A673 (cell line): ENCODE results near the gene OVCA2. TPM values are rescaled to one million over a fixed set of nuclear protein-coding genes. Genes with fewer than 3 reads are reported as not detected.

ENCODE experiments used
- BruUV-seq: library from RNA; stranded (reverse); fragments of 400-500 nt; replicated peaks from 2 replicates; lab custom pipeline; 2021; lab: Mats Ljungman, UMichigan
- CTCF ChIA-PET: fragments of 300-600 bp; sonication (Branson Sonifier 250); formaldehyde crosslinking; loops from one replicate; lab custom pipeline; 2022; ENCODE audit warnings: antibody characterized with exemption; lab: Charles Lee
- POLR2A ChIA-PET: fragments of 300-600 bp; sonication (Branson Sonifier 250); formaldehyde crosslinking; loops from one replicate; lab custom pipeline; 2022; ENCODE audit warnings: antibody characterized with exemption; ENCODE audit not compliant: low non-redundant PET; lab: Charles Lee
- DNase-seq: peaks from one replicate; pipeline ENCODE4 v3.0.0-alpha.2; 2015; ENCODE audit warnings: low spot score
- H3K27ac ChIP-seq: fragments of 200-600 bp; sonication (generic); 2 replicates; pipeline ENCODE4 v1.5.1; 2016; ENCODE audit warnings: mixed run types, low read depth, mild to moderate bottlenecking, mixed read lengths, antibody characterized with exemption, low read length; ENCODE audit not compliant: poor library complexity, severe bottlenecking
- H3K27me3 ChIP-seq: fragments of 200-600 bp; sonication (generic); replicated peaks from 2 replicates; pipeline ENCODE4 v1.6.1; 2017; ENCODE audit warnings: mixed run types, low read depth, mild to moderate bottlenecking, mixed read lengths, antibody characterized with exemption, low read length; ENCODE audit not compliant: insufficient read depth, poor library complexity
- H3K36me3 ChIP-seq: fragments of 200-600 bp; sonication (generic); 2 replicates; pipeline ENCODE4 v1.6.1; 2016; ENCODE audit warnings: mixed run types, mild to moderate bottlenecking, mixed read lengths, antibody characterized with exemption, low read length; ENCODE audit not compliant: insufficient read depth, poor library complexity, severe bottlenecking
- H3K4me1 ChIP-seq: fragments of 200-600 bp; sonication (generic); 2 replicates; pipeline ENCODE4 v1.6.1; 2017; ENCODE audit warnings: mixed run types, mild to moderate bottlenecking, mixed read lengths, antibody characterized with exemption, low read length; ENCODE audit not compliant: insufficient read depth, poor library complexity, severe bottlenecking
- H3K4me3 ChIP-seq: fragments of 200-600 bp; sonication (generic); 2 replicates; pipeline ENCODE4 v1.5.1; 2016; ENCODE audit warnings: low read depth, mixed run types, mild to moderate bottlenecking, mixed read lengths, low read length; ENCODE audit not compliant: poor library complexity, severe bottlenecking
- H3K9me3 ChIP-seq: fragments of 200-600 bp; sonication (generic); 2 replicates; pipeline ENCODE4 v1.6.1; 2016; ENCODE audit warnings: mixed run types, low read depth, mild to moderate bottlenecking, mixed read lengths, antibody characterized with exemption, low read length; ENCODE audit not compliant: poor library complexity, severe bottlenecking
- EZH2 ChIP-seq: fragments of 200-600 bp; sonication (generic); IDR thresholded peaks from 2 replicates; pipeline ENCODE4 v1.6.1; 2017; ENCODE audit warnings: borderline replicate concordance, low read depth, mild to moderate bottlenecking, mixed read lengths, antibody characterized with exemption, low read length; ENCODE audit not compliant: poor library complexity, severe bottlenecking
- intact Hi-C: fragments of 100-400 bp; cut with micrococcal nuclease; formaldehyde crosslinking; loops from one replicate; pipeline ENCODE4 v1.10.0; 2022; ENCODE audit not compliant: unreplicated experiment
- total RNA-seq: library from RNA; stranded (reverse); gene quantifications from 2 replicates; pipeline ENCODE4 v1.2.3, GENCODE V29; 2021
- TF ChIP-seq, protein P1 (sequence below): fragments of 300-800, 200-600 bp; sonication (generic); conservative IDR thresholded peaks from 2 replicates; pipeline ENCODE4 v1.5.1; 2017; ENCODE audit warnings: low read depth, mild to moderate bottlenecking, antibody characterized with exemption, low read length, moderate library complexity, mixed read lengths

Gene OVCA2
- total RNA-seq, 1 experiment from 2014 or later = 30.7 TPM

DNA sequence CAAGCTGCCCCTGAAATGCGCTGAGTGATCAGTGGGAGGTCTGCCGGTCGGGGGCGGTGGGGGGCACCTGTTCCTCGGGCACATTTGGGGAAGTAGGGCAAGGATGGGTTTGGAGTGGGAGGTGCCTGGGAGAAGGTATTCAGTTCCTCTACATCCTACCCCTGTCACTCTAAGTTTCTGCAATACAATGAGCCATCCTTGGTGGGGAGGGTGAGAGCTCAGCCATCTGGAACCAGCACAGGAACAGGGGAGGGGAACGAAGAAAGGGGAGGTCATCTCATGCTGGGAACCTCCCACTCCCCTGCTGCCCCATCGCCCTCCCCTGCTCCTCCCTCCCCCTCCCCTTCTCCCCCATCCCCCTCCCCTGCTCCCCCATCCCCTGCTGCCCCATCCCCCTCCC lies 7.7 kb upstream of the OVCA2 start:
- POLR2A ChIA-PET = interaction anchor here (0.6 kb wide), 1 partner anchor 13 kb away, joined by 3 read pairs; no protein-coding TSS in a partner anchor
- peak; percentile 58 for DNase-seq
- Histone ChIP-seq H3K4me3 (no peak overlapping the region), H3K4me1 (peaks cover 26% of the 10 kb centered on the region), H3K27ac (peak overlapping the region; percentile 73), H3K9me3 (no peaks in the 10 kb centered on the region), H3K36me3 (peaks cover 8% of the 10 kb centered on the region), H3K27me3 (no peaks in the 10 kb centered on the region)
- intact Hi-C loops = loop anchor here (5.0 kb wide), 1 partner anchor 202 kb away; the partner anchor contains the start of gene RPA1
- TF ChIP-seq EZH2 = no peak
- TF ChIP-seq, protein P1, sequence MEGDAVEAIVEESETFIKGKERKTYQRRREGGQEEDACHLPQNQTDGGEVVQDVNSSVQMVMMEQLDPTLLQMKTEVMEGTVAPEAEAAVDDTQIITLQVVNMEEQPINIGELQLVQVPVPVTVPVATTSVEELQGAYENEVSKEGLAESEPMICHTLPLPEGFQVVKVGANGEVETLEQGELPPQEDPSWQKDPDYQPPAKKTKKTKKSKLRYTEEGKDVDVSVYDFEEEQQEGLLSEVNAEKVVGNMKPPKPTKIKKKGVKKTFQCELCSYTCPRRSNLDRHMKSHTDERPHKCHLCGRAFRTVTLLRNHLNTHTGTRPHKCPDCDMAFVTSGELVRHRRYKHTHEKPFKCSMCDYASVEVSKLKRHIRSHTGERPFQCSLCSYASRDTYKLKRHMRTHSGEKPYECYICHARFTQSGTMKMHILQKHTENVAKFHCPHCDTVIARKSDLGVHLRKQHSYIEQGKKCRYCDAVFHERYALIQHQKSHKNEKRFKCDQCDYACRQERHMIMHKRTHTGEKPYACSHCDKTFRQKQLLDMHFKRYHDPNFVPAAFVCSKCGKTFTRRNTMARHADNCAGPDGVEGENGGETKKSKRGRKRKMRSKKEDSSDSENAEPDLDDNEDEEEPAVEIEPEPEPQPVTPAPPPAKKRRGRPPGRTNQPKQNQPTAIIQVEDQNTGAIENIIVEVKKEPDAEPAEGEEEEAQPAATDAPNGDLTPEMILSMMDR = no peak
- CTCF ChIA-PET = no interaction called here
- BruUV-seq = no TSS peak

DNA sequence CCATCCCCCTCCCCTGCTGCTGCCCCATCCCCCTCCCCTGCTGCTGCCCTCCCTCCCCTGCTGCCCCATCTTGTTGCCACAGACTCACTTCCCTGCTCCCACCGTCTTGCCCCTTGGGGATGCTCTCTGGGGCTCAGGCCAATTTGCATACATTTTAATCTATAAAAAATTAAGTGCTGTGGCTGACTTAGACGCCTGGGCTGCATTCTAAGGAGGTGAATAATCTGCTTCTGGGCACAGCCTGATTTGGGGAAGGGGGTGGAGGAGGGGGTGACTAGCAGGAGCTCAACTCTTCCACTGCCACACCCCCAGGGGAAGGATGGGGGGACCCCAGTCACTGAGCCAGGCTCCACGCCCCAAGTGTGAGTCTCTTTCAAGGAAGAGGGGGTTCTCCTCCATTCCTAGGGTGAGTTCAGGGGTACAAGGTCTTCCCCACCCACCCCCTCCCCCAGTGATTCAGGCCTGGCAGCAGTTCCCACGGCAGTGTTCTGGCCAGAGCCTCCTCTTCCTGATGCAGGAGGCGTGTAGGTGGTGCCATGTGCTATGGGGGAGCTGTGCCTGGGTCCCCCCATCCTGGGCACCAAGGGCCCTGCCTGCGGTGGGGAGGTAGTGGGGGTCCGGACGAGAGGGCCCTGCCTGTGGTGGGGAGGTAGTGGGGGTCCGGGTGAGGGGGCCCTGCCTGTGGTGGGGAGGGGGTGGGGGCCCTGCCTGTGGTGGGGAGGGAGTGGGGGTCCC lies 6.8 kb upstream of the OVCA2 start:
- Histone ChIP-seq H3K27me3 (no peaks in the 10 kb centered on the region), H3K9me3 (no peaks in the 10 kb centered on the region), H3K36me3 (peaks cover 9% of the 10 kb centered on the region), H3K4me3 (no peak overlapping the region), H3K4me1 (peaks cover 20% of the 10 kb centered on the region), H3K27ac (no peak overlapping the region)
- TF ChIP-seq, protein P1 = no peak
- TF ChIP-seq EZH2 = no peak
- POLR2A ChIA-PET = interaction anchor here (0.5 kb wide), 1 partner anchor 9 kb away, joined by 14 read pairs; no protein-coding TSS in a partner anchor
- DNase-seq = peak; percentile 88
- CTCF ChIA-PET = interaction anchor here (0.7 to 0.8 kb wide), 2 partner anchors 10 to 126 kb away, joined by 3 read pairs; partner anchors contain the start of gene RTN4RL1
- no TSS peak for BruUV-seq
- intact Hi-C loops = loop anchor here (5.0 kb wide), 1 partner anchor 203 kb away; the partner anchor contains the start of gene RPA1

DNA sequence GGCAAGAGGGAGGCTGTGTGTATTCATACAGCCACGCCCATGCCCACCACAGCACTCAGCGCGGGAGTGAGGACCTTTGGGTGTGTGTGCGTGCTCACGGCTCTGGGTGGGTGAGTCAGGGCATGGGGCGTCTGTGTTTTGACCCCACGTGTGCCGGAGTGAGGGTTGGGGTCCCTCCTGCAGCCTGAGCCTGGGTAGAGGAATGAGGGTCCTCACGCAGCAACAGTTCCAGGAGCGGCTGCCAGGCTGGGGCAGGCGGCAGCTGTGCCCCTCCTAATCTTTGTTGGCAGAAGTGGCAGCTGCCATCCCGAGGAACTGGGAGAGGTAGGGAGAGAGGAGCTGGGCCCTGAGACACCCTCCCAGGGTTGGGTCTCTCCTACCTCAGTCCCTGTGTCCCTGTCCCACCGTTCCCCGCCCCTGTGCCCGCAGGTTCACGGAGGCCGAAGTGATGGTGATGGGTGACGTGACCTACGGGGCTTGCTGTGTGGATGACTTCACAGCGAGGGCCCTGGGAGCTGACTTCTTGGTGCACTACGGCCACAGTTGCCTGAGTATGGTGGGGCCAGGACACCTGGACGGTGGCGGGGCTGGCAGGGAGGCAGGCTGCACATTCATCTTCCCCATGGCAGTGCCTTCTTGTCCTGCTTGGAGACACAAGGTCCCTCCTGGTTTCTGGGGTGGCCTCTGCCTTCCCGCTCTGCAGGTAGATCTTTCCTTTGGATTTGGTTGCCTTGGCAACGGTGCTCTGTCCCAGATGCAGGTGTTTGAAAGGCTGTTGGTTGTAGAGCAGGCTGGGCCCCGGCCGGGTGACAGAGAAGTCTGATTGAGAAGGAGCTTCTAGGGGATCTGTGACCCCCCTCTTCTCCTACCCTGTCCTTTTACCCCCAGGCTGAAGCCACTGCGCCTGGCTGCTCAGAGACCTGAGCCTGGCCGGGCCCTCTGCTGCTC lies 6.0 kb upstream of the OVCA2 start:
- Histone ChIP-seq H3K9me3 (no peaks in the 10 kb centered on the region), H3K4me1 (peaks cover 18% of the 10 kb centered on the region), H3K27me3 (no peaks in the 10 kb centered on the region), H3K27ac (peak overlapping the region; percentile 50), H3K36me3 (peaks cover 11% of the 10 kb centered on the region), H3K4me3 (no peak overlapping the region)
- ChIA-PET POLR2A (interaction anchor here (0.5 kb wide), 1 partner anchor 8 kb away, joined by 14 read pairs; no protein-coding TSS in a partner anchor), CTCF (interaction anchor here (0.6 to 0.8 kb wide), 3 partner anchors 11 to 127 kb away, joined by 3 to 7 read pairs (median 3); partner anchors contain the start of gene RTN4RL1)
- no peak for TF ChIP-seq EZH2
- TF ChIP-seq, protein P1 = no peak
- no TSS peak for BruUV-seq
- no peak for DNase-seq
- intact Hi-C loops = no loop called here
